ENCODE results near the gene FXYD7. TPM values are rescaled to one million over a fixed set of nuclear protein-coding genes. Genes with fewer than 3 reads are reported as not detected.

The FXYD7 gene
- total RNA-seq, 2 donors from 2014 or later: not detected

DNA sequence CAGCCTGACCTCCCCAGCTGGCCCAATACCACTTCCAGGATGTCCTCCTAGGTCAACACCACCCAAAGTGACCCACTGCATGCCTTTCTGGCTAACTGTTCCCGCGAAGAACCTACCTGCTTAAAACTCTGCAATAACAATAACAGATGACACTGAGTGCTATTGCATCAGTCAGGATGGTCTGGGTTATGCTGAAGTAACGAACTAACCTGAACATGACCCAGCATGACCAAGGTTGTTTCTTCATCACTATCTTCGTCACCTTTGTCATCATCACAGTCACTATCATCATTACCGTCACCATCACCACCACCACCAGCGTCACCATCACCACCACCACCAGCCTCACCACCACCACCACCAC lies 38.0 kb upstream of the FXYD7 start:
- Mint-ChIP-seq H3K27me3 (no peaks in the 10 kb centered on the region), H3K9me3 (no peaks in the 10 kb centered on the region), H3K4me1 (ENCODE audit: low read depth in 2 of 2) (no peaks in the 10 kb centered on the region), H3K27ac (no peak overlapping the region), H3K36me3 (no peaks in the 10 kb centered on the region), H3K4me3 (no peak overlapping the region)
- DNase-seq (ENCODE audit: low spot score) (no peak), ATAC-seq (no peak)

DNA sequence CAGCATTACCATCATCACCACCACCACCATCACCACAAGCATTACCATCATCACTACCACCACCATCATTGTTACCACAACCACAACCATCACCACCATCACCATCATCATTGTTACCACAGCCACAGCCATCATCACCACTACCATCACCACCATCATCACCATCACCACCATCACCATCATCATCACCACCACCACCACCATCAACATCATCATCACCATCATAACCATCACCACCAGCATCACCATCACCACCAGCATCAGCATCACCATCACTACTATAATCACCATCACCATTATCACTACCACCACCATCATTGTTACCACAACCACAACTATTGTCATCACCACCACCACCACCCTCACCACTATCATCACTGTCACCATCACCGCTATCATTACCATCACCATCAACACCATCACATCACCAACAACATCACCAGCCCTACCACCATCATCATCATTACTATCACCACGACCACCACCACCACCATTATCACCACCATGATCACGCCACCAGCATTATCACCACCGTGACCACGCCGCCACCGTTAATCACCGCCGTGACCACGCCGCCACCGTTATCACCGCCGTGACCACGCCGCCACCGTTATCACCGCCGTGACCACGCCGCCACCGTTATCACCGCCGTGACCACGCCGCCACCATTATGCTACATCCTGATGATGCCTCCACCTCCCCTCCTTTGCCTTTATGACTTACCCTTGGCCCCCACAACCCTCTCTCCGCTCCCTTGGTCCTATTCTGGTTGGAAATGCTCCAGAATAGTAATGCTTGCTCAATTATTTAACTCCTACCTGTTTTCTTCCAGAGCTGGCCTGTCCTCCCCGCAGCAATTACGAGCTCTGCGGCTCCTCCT lies 37.4 kb upstream of the FXYD7 start:
- DNase-seq (ENCODE audit: low spot score) (no peak), ATAC-seq (no peak)
- Mint-ChIP-seq H3K36me3 (no peaks in the 10 kb centered on the region), H3K27ac (no peak overlapping the region), H3K4me1 (ENCODE audit: low read depth in 2 of 2) (no peaks in the 10 kb centered on the region), H3K27me3 (peaks cover 0 to under 1% of the 10 kb centered on the region in 2 donors), H3K9me3 (no peaks in the 10 kb centered on the region), H3K4me3 (no peak overlapping the region)

DNA sequence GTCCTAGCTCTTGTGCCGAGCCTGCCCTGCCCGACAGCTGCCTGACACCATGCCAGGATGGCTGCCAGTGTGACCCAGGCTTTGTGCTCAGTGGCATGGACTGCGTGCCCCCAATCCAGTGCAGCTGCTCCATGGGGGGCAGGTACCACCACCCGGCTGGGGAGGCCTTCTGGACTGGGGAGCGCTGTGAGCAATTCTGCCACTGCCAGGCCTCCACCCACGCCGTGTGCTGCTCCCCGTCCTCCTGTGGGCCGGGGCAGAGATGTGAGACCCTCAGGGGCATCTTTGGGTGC lies 36.8 kb upstream of the FXYD7 start:
- H3K27me3 Mint-ChIP-seq: peaks cover 0 to 3% of the 10 kb centered on the region in 2 donors
- H3K9me3 Mint-ChIP-seq: no peaks in the 10 kb centered on the region
- H3K4me1 Mint-ChIP-seq (ENCODE audit: low read depth in 2 of 2): no peaks in the 10 kb centered on the region
- no peak for DNase-seq (ENCODE audit: low spot score)
- no peak overlapping the region for H3K4me3 Mint-ChIP-seq
- H3K27ac Mint-ChIP-seq: no peak overlapping the region
- H3K36me3 Mint-ChIP-seq: no peaks in the 10 kb centered on the region
- ATAC-seq: no peak

DNA sequence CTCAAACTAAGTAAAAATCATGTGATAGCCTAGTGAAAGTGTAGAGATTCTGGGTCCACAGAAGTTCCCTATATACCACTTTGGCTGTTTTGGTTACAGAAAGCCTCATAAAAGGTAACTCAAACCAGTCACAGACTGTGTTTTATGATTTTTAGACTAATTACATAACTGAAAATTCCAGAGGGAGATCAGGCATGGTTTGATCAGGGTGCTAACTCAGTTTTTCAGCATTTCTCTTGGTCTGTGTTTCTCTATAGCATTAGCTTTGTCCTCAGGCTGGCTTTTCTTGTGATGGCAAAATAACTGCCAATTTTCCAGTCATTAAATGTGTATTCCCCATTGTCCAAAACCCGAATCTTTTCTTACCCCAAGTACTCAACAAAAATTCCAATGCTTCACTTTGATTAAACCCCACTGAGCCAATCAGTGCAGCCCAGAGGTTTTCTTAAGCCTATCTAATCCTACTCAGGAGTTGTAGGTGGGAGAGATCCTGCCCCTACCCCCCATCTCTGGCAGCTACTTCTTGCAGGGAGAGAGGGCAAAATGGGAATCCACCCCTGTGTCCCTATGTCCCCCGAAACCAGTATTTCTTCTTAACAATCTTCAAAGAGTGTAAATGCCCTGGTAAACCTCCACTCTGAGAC lies 36.0 kb upstream of the FXYD7 start:
- Mint-ChIP-seq H3K4me1 (ENCODE audit: low read depth in 2 of 2) (no peaks in the 10 kb centered on the region), H3K27me3 (peaks cover 0 to 6% of the 10 kb centered on the region in 2 donors), H3K4me3 (no peak overlapping the region), H3K9me3 (no peaks in the 10 kb centered on the region), H3K36me3 (no peaks in the 10 kb centered on the region), H3K27ac (no peak overlapping the region)
- no peak for ATAC-seq
- no peak for DNase-seq (ENCODE audit: low spot score)

DNA sequence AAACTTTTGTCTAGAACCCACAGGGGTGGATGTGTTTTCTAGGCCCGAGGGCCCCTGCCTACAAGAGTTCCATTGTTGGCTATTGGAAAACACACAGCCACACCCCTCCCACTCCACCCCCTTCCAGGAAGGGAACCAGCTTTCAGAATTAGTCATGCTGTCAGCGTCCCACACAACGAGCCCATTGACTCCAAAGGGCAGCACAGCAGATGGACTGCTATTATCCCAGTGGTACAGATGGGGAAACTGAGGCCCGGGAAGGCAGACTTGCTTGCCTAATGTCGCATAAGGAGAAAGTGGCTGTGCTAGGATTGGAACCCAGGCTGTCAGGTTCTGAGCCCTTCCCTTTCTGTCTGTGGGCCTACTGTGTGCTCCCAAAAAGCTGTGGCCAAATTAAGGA lies 35.5 kb upstream of the FXYD7 start:
- no peak for DNase-seq (ENCODE audit: low spot score)
- no peaks in the 10 kb centered on the region for H3K36me3 Mint-ChIP-seq
- no peak overlapping the region for H3K27ac Mint-ChIP-seq
- H3K4me3 Mint-ChIP-seq: no peak overlapping the region
- peaks cover 0 to 6% of the 10 kb centered on the region in 2 donors for H3K27me3 Mint-ChIP-seq
- no peaks in the 10 kb centered on the region for H3K9me3 Mint-ChIP-seq
- H3K4me1 Mint-ChIP-seq (ENCODE audit: low read depth in 2 of 2): no peaks in the 10 kb centered on the region
- ATAC-seq: no peak

DNA sequence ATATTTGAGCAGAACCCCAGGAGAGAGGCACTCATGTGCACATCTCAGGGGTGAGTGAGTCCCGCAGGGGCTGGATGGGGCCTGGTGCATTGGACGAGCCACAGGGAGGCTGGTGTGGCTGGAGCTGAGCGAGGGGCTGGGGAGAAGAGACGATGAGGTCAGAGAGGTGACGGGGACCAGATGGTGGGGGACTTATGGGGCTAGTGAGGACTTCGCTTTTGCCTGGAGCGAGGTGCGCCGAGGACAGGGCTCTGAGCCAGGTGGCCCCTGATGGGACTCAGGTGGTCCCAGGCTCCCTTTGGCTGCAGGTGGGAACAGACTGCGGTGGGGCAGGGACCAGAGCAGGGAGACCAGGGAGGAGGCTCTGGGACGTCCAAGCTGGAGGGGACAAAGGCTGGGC lies 34.3 kb upstream of the FXYD7 start:
- Mint-ChIP-seq H3K36me3 (no peaks in the 10 kb centered on the region), H3K4me3 (no peak overlapping the region), H3K9me3 (no peaks in the 10 kb centered on the region), H3K4me1 (ENCODE audit: low read depth in 2 of 2) (no peaks in the 10 kb centered on the region), H3K27ac (no peak overlapping the region), H3K27me3 (peaks cover 0 to 6% of the 10 kb centered on the region in 2 donors)
- DNase-seq (ENCODE audit: low spot score): no peak
- ATAC-seq: no peak

DNA sequence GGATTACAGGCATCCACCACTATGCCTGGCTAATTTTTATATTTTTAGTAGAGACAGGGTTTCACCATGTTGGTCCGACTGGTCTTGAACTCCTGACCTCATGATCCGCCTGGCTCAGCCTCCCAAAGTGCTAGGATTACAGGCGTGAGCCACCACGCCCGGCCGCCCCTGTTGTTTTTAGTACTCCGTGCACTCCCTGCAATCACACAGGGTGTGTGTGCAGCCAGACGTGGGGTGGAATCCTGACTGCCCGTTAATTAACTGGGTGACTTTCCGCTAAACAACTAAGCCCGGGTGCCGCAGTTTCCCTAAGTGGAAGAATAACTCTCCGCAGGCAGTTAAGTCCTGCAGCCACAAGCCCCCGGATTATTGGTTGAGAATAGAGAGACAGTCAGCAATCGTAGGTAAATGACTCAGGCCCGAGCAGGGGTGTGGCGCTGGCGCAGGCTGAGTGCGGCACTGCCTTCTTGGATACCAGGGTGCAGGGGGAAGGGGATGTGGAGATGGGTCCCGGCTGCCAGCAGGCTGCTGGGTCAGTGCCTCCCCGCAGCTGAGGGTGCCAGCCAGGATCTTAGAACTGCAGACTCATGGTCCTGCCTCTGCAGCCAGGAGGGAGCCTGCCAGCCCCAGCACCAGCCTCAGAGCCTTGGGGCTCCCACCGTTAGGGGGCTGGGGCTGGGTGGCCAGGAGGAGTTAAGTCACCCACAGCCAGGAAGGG lies 33.5 kb upstream of the FXYD7 start:
- H3K27ac Mint-ChIP-seq: no peak overlapping the region
- DNase-seq (ENCODE audit: low spot score) (no peak), ATAC-seq (no peak)
- H3K36me3 Mint-ChIP-seq: no peaks in the 10 kb centered on the region
- no peak overlapping the region for H3K4me3 Mint-ChIP-seq
- peaks cover 0 to 6% of the 10 kb centered on the region in 2 donors for H3K27me3 Mint-ChIP-seq
- H3K4me1 Mint-ChIP-seq (ENCODE audit: low read depth in 2 of 2): peaks cover 0 to 2% of the 10 kb centered on the region in 2 donors
- no peaks in the 10 kb centered on the region for H3K9me3 Mint-ChIP-seq

DNA sequence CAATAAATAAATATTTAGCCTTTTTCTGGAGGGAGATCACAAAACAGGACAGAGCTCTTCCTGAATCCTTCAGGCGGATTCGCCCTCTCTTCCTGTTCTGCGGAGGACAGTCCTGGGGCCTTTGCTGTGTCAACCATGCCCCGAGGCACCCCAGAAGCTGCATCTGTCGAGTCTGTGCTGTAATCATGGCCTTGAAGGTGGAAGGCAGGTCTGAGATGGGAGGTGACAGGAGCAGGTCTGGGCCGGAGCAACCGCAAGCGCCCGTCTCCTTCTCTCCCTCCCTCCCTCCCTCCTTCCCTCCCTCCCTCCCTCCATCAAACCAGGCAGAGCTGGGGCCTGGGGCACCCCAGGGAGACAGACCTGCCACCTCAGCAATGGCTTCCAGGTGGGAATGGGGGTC lies 32.1 kb upstream of the FXYD7 start:
- no peak overlapping the region for H3K4me3 Mint-ChIP-seq
- DNase-seq (ENCODE audit: low spot score): no peak
- H3K9me3 Mint-ChIP-seq: no peaks in the 10 kb centered on the region
- H3K4me1 Mint-ChIP-seq (ENCODE audit: low read depth in 2 of 2): peaks cover 0 to 6% of the 10 kb centered on the region in 2 donors
- peaks cover 0 to 6% of the 10 kb centered on the region in 2 donors for H3K27me3 Mint-ChIP-seq
- no peaks in the 10 kb centered on the region for H3K36me3 Mint-ChIP-seq
- H3K27ac Mint-ChIP-seq: no peak overlapping the region
- ATAC-seq: no peak

DNA sequence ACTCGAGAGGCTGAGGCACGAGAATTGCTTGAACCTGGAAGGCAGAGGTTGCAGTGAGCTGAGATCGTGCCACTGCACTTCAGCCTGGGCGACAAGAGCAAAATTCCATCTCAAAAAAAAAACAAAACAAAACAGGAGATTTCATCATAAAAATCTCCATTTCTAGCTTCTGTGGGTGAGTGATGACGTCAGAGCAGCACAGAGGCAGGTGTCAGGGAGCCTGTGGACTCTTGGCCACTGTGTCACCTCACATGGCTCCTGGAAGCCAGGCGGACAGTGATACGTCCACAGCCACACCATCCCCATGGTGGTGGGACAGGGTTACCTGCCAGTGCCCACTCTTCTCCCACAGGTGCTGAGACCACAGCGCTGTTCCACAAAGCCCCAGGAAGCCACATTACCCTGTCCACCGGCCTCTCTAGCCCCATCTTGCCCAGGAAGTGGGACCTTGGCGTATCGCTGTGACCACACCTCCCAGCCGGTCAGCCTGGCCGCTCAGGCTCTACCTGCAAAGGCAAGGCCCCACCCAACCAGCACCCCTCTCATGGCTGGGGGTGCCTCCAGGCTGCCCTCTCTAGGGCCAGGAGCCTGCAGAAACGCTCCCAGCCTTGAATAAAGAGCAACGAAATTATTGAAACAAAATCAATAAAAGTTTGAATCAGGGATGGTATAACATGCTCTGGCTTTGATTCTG lies 29.9 kb upstream of the FXYD7 start:
- Mint-ChIP-seq H3K27ac (no peak overlapping the region), H3K4me1 (ENCODE audit: low read depth in 2 of 2) (peaks cover 0 to 6% of the 10 kb centered on the region in 2 donors), H3K4me3 (no peak overlapping the region), H3K9me3 (no peaks in the 10 kb centered on the region), H3K36me3 (no peaks in the 10 kb centered on the region), H3K27me3 (peaks cover 0 to 6% of the 10 kb centered on the region in 2 donors)
- ATAC-seq (no peak), DNase-seq (ENCODE audit: low spot score) (no peak)

DNA sequence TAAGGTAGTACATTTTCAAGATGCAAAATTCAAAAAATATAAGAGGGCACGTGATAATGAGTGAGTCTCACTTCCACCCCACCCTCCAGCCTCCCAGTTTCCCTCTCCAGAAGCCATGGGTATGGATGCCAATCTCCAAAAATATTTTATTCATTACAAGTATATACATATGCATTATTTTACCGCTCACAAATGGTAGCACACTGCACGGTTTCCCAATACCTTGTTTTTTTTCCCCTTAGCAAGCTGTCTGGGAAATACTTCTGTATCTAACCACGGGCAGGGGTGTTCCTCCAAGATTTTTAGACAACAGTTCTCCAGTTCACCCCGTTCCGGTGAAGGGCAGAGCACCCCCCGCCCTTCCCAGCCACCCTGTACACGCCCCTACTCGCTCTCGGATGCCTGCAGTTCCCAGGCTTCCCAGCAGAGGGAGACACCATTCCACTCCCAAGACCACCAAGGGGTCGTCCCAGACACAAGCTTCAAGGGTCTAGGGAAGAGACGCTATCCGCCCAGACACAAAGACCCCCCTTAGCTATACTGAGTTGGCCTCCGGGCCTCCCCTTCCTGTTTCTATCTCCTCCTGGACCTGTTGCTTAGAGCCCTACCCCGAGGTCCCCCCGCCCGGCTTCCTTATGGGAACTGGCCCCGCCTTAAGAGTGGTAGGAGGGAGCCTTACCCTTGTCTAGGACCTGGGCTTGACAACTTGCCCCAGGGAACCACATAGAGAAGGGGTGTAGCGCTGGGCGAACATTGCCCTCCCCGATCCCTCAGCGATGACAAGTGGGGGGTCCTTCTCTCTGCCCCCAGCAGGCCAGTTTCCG lies 28.5 kb upstream of the FXYD7 start:
- Mint-ChIP-seq H3K4me1 (ENCODE audit: low read depth in 2 of 2) (peaks cover 0 to 6% of the 10 kb centered on the region in 2 donors), H3K27me3 (peaks cover 0 to 6% of the 10 kb centered on the region in 2 donors), H3K36me3 (no peaks in the 10 kb centered on the region), H3K27ac (no peak overlapping the region), H3K9me3 (no peaks in the 10 kb centered on the region), H3K4me3 (no peak overlapping the region)
- DNase-seq (ENCODE audit: low spot score): no peak
- ATAC-seq: peak; percentile 50 to 77

DNA sequence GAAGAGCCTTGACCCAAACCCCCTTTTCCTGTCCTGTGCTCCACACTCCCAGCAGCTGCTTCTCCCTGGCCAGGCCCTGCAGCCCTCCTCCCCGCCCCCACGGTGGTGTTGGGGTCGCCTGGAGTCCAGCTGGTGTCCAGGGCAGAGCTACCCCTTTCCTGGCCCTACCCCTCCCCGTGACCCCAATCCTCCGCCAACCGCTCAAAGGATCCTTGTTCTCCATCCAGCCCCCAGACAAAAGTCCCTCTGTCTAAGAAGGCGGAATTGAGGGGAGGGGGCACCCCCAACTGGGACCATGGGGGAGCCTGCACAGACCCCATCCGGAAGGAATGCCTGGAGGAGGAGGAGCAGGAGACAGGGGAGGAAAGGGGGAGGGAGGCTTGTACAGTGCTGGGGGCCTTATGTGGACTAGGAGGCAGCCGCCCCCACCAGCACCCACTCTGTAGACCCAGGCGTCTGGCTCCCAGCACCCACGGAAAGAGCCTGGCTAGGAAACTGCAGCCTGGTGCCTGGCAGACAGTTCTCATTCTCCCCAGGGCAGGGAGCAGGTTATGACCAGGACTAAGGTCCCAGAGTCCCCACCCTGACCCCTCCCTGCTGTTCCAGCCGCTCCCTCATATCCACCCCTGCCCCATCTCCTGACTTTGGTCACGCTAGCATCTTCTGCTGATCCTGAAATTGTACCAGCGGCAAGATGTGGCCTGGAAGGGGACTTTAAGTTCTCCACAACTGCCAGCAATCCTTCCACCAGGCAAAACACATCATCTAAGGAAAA lies 27.7 kb upstream of the FXYD7 start, which contains the start of gene FXYD3:
Gene FXYD3, plus strand, starts transcription at position 647 of the 775 bp plus-strand sequence. CDS start 3,554 bp downstream, outside the sequence.
- no peaks in the 10 kb centered on the region for H3K36me3 Mint-ChIP-seq
- no peak within 1 kb of the TSS for H3K4me3 Mint-ChIP-seq
- DNase-seq (ENCODE audit: low spot score) (no peak), ATAC-seq (no peak)
- H3K9me3 Mint-ChIP-seq: no peaks in the 10 kb centered on the region
- peak within 1 kb of the TSS in 1 of 2 donors; percentile 5 for H3K27ac Mint-ChIP-seq
- peaks cover 0 to 6% of the 10 kb centered on the region in 2 donors for H3K4me1 Mint-ChIP-seq (ENCODE audit: low read depth in 2 of 2)
- H3K27me3 Mint-ChIP-seq: peaks cover 0 to 6% of the 10 kb centered on the region in 2 donors

DNA sequence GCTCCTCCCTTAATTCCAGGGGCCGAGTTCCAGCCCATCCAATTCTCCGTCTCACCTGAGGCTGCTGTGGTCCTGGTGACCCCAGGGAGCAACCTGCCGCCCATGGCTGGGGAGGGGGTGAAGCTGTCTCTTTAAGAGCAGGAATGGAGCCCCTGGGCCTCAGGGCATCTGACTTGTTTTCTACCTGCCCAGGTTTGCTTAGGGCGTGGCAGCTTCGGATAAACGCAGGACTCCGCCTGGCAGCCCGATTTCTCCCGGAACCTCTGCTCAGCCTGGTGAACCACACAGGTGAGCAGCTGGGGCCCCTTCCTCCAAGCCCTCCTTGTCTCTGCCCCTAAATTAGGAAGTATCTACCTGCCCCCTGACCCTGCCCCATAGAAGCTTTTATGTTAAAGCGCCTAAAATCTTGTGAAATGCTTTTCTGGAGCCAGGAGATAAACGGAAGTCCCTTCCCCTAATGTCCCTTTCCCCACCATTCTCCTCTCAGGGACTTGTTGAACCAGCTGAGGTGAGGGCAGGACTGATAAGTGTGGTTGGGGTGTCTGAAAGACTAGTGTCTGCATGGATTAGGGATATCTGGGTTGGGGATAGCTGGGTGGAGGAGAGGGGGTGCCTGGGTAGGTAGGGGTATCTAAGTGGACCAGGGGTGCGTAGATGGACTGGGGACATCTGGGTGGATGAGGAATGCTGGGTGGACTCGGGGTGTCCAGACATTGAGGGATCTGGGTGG lies 26.8 kb upstream of the FXYD7 start:
- no peaks in the 10 kb centered on the region for H3K9me3 Mint-ChIP-seq
- DNase-seq (ENCODE audit: low spot score) (no peak), ATAC-seq (no peak)
- H3K4me1 Mint-ChIP-seq (ENCODE audit: low read depth in 2 of 2): peaks cover 0 to 6% of the 10 kb centered on the region in 2 donors
- H3K27ac Mint-ChIP-seq: peak overlapping the region in 1 of 2 donors; percentile 5
- no peaks in the 10 kb centered on the region for H3K36me3 Mint-ChIP-seq
- no peak overlapping the region for H3K4me3 Mint-ChIP-seq
- peaks cover 0 to 3% of the 10 kb centered on the region in 2 donors for H3K27me3 Mint-ChIP-seq
